ENCODE data around the gene HLF. TPM values are rescaled to one million over a fixed set of nuclear protein-coding genes. Genes with fewer than 3 reads are reported as not detected.

Gene HLF
- total and polyA plus RNA-seq, 2 experiments from 2014 or later = 0.28 TPM; not detected in 1

DNA sequence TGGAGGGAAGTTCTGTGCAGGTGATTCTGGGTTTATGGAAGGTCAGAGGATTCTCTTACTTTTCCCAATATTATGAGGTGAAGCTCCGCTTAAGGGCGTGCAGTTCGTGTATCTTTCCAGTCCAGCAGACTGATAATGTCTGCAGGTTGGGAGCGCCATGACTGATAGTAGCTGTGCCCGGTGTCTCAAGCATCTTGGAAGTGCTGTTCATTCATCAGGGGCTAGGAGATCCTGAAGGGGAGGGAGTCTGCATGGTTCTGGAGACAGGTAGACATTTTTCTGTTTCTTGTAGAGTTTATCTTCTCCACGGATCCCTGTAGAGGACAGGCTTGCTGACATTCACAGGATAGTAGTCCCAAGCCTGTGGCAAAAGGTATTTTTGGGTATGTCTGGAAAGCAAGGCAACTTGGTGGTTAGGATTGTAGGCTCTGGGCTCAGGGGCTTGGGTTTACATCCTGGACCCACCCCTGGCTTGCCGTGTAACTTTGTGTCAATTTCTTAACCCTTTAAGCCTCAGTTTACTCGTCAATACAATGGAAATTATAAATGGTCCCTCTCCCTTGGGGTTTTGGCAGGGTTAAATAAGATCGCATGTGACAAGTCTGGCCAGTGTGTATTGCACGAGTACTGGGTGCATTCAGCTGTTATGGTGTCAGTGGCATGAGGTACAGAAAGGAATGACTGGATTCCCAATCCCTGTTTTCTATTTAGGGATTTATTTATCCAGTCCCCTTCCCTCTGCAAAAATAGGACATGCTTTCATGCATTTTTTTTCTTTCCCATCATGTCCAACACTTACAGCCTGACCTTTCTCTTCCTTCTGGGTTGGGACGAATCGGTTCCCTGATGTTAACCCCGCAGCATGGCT lies 8.2 kb downstream of the HLF start (continued):
- TF ChIP-seq NANOG (IDR thresholded peaks at IDR 0.05; ENCODE audit: borderline replicate concordance) = no peak
- TF ChIP-seq, protein P1, sequence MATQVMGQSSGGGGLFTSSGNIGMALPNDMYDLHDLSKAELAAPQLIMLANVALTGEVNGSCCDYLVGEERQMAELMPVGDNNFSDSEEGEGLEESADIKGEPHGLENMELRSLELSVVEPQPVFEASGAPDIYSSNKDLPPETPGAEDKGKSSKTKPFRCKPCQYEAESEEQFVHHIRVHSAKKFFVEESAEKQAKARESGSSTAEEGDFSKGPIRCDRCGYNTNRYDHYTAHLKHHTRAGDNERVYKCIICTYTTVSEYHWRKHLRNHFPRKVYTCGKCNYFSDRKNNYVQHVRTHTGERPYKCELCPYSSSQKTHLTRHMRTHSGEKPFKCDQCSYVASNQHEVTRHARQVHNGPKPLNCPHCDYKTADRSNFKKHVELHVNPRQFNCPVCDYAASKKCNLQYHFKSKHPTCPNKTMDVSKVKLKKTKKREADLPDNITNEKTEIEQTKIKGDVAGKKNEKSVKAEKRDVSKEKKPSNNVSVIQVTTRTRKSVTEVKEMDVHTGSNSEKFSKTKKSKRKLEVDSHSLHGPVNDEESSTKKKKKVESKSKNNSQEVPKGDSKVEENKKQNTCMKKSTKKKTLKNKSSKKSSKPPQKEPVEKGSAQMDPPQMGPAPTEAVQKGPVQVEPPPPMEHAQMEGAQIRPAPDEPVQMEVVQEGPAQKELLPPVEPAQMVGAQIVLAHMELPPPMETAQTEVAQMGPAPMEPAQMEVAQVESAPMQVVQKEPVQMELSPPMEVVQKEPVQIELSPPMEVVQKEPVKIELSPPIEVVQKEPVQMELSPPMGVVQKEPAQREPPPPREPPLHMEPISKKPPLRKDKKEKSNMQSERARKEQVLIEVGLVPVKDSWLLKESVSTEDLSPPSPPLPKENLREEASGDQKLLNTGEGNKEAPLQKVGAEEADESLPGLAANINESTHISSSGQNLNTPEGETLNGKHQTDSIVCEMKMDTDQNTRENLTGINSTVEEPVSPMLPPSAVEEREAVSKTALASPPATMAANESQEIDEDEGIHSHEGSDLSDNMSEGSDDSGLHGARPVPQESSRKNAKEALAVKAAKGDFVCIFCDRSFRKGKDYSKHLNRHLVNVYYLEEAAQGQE (IDR thresholded peaks at IDR 0.05; ENCODE audit: unreplicated experiment) = no peak

DNA sequence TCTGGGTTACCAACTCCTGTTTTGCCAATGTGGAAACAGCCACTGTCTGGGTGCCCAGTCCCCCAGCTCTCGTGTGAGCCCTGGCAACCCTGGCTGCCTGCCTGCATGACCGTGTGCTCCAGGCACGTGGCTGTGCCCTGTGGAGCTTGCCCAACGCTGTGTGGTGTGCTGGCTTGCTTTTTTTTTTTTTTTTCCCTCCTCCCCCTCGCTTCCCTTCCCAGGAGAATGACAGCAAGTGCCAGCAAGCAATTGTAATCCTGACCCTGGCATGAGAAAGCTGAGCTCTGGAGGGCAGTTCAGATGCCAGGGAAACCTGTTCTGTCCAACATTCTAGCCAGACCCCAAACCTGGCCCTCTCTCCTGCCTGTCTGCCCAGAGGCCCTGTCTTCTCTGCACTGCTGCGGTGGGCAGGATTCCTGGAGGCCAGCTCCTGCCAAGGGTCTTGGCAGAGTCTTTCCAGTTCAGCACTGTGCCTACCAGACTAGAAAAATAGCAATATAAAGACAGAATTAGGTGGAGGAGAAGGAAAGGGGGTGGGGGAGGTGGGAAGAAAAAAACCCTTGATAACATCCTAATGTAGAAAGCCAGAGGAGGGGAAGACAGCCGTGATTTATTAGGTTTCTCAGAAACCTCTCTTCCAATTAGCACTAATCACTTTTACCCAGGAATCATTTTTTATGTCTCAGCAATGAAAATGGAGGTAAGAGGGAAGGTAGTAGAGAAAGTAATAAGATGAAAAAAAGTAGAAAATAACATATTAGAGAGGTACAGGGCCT lies 9.0 kb downstream of the HLF start:
- no peaks in the 10 kb centered on the region for H3K79me2 ChIP-seq (replicated peaks; ENCODE audit: insufficient read depth)
- Mint-ChIP-seq H3K27ac (no peak overlapping the region), H3K27me3 (ENCODE audit: insufficient read depth, low read depth, poor library complexity) (peaks cover 4% of the 10 kb centered on the region), H3K36me3 (ENCODE audit: low read depth) (no peaks in the 10 kb centered on the region), H3K4me3 (no peak overlapping the region), H3K4me1 (no peaks in the 10 kb centered on the region), H3K9me3 (no peaks in the 10 kb centered on the region)
- no peaks in the 10 kb centered on the region for H4K20me1 ChIP-seq (replicated peaks; ENCODE audit: insufficient read depth)
- ATAC-seq (no peak), DNase-seq (ENCODE audit: low spot score) (peak; percentile 13)
- H3F3A ChIP-seq (replicated peaks; ENCODE audit: low read depth) = no peaks in the 10 kb centered on the region
- H2AFZ ChIP-seq = 0 out of 2 replicates have a peak overlapping the region, but pooled peaks have one; percentile 32
- H3K4me2 ChIP-seq = no peak overlapping the region
- no peaks in the 10 kb centered on the region for H3K4me1 ChIP-seq (ENCODE audit: insufficient read depth)
- H3K36me3 ChIP-seq (ENCODE audit: insufficient read depth) = no peaks in the 10 kb centered on the region
- H3K27ac ChIP-seq (ENCODE audit: low read depth) = no peak overlapping the region
- H3K4me3 ChIP-seq = no peak overlapping the region
- H3K9me2 ChIP-seq (ENCODE audit: insufficient read depth) = no peaks in the 10 kb centered on the region
- H3K27me3 ChIP-seq (ENCODE audit: insufficient read depth) = no peaks in the 10 kb centered on the region
- no peak for TF ChIP-seq POLR2AphosphoS5 (IDR thresholded peaks at IDR 0.05; ENCODE audit: low read depth)
- TF ChIP-seq STAT1 (IDR thresholded peaks at IDR 0.05; ENCODE audit: unreplicated experiment) = no peak
- TF ChIP-seq, protein P1 (IDR thresholded peaks at IDR 0.05; ENCODE audit: unreplicated experiment) = no peak
- TF ChIP-seq NANOG (IDR thresholded peaks at IDR 0.05; ENCODE audit: borderline replicate concordance) = no peak
- TF ChIP-seq, protein P2, sequence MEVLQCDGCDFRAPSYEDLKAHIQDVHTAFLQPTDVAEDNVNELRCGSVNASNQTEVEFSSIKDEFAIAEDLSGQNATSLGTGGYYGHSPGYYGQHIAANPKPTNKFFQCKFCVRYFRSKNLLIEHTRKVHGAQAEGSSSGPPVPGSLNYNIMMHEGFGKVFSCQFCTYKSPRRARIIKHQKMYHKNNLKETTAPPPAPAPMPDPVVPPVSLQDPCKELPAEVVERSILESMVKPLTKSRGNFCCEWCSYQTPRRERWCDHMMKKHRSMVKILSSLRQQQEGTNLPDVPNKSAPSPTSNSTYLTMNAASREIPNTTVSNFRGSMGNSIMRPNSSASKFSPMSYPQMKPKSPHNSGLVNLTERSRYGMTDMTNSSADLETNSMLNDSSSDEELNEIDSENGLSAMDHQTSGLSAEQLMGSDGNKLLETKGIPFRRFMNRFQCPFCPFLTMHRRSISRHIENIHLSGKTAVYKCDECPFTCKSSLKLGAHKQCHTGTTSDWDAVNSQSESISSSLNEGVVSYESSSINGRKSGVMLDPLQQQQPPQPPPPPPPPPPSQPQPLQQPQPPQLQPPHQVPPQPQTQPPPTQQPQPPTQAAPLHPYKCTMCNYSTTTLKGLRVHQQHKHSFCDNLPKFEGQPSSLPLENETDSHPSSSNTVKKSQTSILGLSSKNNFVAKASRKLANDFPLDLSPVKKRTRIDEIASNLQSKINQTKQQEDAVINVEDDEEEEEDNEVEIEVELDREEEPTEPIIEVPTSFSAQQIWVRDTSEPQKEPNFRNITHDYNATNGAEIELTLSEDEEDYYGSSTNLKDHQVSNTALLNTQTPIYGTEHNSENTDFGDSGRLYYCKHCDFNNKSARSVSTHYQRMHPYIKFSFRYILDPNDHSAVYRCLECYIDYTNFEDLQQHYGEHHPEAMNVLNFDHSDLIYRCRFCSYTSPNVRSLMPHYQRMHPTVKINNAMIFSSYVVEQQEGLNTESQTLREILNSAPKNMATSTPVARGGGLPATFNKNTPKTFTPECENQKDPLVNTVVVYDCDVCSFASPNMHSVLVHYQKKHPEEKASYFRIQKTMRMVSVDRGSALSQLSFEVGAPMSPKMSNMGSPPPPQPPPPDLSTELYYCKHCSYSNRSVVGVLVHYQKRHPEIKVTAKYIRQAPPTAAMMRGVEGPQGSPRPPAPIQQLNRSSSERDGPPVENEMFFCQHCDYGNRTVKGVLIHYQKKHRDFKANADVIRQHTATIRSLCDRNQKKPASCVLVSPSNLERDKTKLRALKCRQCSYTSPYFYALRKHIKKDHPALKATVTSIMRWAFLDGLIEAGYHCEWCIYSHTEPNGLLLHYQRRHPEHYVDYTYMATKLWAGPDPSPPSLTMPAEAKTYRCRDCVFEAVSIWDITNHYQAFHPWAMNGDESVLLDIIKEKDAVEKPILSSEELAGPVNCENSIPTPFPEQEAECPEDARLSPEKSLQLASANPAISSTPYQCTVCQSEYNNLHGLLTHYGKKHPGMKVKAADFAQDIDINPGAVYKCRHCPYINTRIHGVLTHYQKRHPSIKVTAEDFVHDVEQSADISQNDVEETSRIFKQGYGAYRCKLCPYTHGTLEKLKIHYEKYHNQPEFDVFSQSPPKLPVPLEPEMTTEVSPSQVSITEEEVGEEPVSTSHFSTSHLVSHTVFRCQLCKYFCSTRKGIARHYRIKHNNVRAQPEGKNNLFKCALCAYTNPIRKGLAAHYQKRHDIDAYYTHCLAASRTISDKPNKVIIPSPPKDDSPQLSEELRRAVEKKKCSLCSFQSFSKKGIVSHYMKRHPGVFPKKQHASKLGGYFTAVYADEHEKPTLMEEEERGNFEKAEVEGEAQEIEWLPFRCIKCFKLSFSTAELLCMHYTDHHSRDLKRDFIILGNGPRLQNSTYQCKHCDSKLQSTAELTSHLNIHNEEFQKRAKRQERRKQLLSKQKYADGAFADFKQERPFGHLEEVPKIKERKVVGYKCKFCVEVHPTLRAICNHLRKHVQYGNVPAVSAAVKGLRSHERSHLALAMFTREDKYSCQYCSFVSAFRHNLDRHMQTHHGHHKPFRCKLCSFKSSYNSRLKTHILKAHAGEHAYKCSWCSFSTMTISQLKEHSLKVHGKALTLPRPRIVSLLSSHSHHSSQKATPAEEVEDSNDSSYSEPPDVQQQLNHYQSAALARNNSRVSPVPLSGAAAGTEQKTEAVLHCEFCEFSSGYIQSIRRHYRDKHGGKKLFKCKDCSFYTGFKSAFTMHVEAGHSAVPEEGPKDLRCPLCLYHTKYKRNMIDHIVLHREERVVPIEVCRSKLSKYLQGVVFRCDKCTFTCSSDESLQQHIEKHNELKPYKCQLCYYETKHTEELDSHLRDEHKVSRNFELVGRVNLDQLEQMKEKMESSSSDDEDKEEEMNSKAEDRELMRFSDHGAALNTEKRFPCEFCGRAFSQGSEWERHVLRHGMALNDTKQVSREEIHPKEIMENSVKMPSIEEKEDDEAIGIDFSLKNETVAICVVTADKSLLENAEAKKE (CRISPR knock-in tag; IDR thresholded peaks at IDR 0.05) = no peak
- no peak for TF ChIP-seq JUNB (IDR thresholded peaks at IDR 0.05; ENCODE audit: unreplicated experiment)
- TF ChIP-seq, protein P3, sequence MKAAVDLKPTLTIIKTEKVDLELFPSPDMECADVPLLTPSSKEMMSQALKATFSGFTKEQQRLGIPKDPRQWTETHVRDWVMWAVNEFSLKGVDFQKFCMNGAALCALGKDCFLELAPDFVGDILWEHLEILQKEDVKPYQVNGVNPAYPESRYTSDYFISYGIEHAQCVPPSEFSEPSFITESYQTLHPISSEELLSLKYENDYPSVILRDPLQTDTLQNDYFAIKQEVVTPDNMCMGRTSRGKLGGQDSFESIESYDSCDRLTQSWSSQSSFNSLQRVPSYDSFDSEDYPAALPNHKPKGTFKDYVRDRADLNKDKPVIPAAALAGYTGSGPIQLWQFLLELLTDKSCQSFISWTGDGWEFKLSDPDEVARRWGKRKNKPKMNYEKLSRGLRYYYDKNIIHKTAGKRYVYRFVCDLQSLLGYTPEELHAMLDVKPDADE (IDR thresholded peaks at IDR 0.05) = no peak

Data from GM23338 (cell line).